Natural killer cell (primary cell): Measurements from ENCODE around the gene RBKS. TPM values are rescaled to one million over a fixed set of nuclear protein-coding genes. Genes with fewer than 3 reads are reported as not detected.

ENCODE experiments used
- ATAC-seq, 3 donors: fragments of 150-1000 bp in 2 of 3; fragments of 200-7000 bp in 1 of 3; cut with Tn5 transposase; 1 replicate in 1 of 3; 2 replicates in 2 of 3; pipeline ENCODE4 v1.10.0; 2021; ENCODE audit warnings: mild to moderate bottlenecking in 2 of 3, moderate library complexity in 2 of 3
- DNase-seq, 2 donors: peaks; one replicate each; pipeline versions ENCODE4 v3.0.0 to v3.0.0-alpha.2; 2013 to 2021; ENCODE audit warnings: mixed read lengths in 1 of 2
- H3K27ac ChIP-seq: one replicate; pipeline ENCODE4 v1.5.1; 2013; ENCODE audit warnings: mild to moderate bottlenecking, low read length
- H3K27me3 ChIP-seq: one replicate; pipeline ENCODE4 v1.6.1; 2013; ENCODE audit warnings: low read length; ENCODE audit not compliant: control insufficient read depth, insufficient read depth
- H3K36me3 ChIP-seq: one replicate; pipeline ENCODE4 v1.6.1; 2013; ENCODE audit warnings: low read length; ENCODE audit not compliant: control insufficient read depth, insufficient read depth
- H3K4me1 ChIP-seq: one replicate; pipeline ENCODE4 v1.6.1; 2013; ENCODE audit warnings: low read length; ENCODE audit not compliant: control insufficient read depth, insufficient read depth
- H3K4me3 ChIP-seq: one replicate; pipeline ENCODE4 v1.5.1; 2013; ENCODE audit warnings: low read length
- H3K9me3 ChIP-seq: one replicate; pipeline ENCODE4 v1.6.1; 2013; ENCODE audit warnings: low read length; ENCODE audit not compliant: control insufficient read depth, insufficient read depth
- H3K27ac Mint-ChIP-seq, 2 donors: one replicate each; pipeline ENCODE4 v1.8.0; 2022; ENCODE audit warnings: mild to moderate bottlenecking in 2 of 2, mixed read lengths in 2 of 2, moderate library complexity in 1 of 2
- H3K27me3 Mint-ChIP-seq, 2 donors: one replicate each; pipeline ENCODE4 v1.8.0; 2022; ENCODE audit warnings: low read depth in 2 of 2, mixed read lengths in 2 of 2
- H3K36me3 Mint-ChIP-seq: one replicate; pipeline ENCODE4 v1.8.0; 2022; ENCODE audit warnings: mixed read lengths
- H3K4me1 Mint-ChIP-seq, 2 donors: one replicate each; pipeline ENCODE4 v1.8.0; 2022; ENCODE audit warnings: mixed read lengths in 2 of 2
- H3K4me3 Mint-ChIP-seq: one replicate; pipeline ENCODE4 v1.8.0; 2022; ENCODE audit warnings: mild to moderate bottlenecking, moderate library complexity, mixed read lengths
- H3K9me3 Mint-ChIP-seq, 2 donors: one replicate each; pipeline ENCODE4 v1.8.0; 2022; ENCODE audit warnings: mixed read lengths in 2 of 2
- WGBS: methylation state at CpG from one replicate; pipeline ENCODE4 v1.1.7; 2013; ENCODE audit warnings: missing lambda C conversion rate; ENCODE audit not compliant: insufficient coverage; 5-methylcytosine and 5-hydroxymethylcytosine counted together
- intact Hi-C: fragments of 100-400 bp; cut with micrococcal nuclease; formaldehyde crosslinking; loops from one replicate; pipeline ENCODE4 v1.14.2; 2022
- total RNA-seq, 4 donors: library from RNA; stranded (reverse); fragments of 120-200 nt in 1 of 4; gene quantifications; one replicate each; pipeline versions ENCODE4 v1.2.3 to v1.2.4, GENCODE V29; 2013 to 2022
- TF ChIP-seq, protein P1 (sequence below): fragments of 200-600 bp; IDR thresholded peaks from one replicate; pipeline ENCODE4 v1.8.0; 2022; ENCODE audit warnings: antibody characterized with exemption

RBKS gene
- total RNA-seq, 3 donors from 2014 or later (not counting 1 experiment from before 2014, with no cell fraction given) = 11.5 to 20.9 (median 12.8) TPM

DNA sequence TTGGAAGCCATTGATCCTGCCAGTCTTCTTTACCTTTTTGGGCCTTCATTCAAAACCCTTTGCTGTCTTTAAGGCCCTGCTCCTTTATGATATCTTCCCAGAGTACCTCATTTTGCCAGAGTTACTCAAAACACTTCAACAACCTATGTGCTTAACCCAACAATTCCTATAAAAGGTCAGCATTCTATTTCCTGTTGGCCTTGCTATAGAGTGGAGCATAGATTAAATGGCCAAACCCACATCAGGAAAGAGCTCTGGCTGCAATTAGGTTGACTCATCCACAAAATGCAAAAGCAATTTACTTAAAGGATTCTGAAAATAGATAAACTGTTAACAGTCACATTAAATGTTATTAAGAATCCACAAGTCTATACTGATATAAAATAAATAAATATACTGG is 97.4 kb downstream of the RBKS start:
- Mint-ChIP-seq H3K4me1 (peaks cover 0 to 8% of the 10 kb centered on the region in 2 donors), H3K9me3 (no peaks in the 10 kb centered on the region), H3K27me3 (no peaks in the 10 kb centered on the region), H3K36me3 (no peaks in the 10 kb centered on the region), H3K4me3 (no peak overlapping the region), H3K27ac (no peak overlapping the region)
- TF ChIP-seq, protein P1, sequence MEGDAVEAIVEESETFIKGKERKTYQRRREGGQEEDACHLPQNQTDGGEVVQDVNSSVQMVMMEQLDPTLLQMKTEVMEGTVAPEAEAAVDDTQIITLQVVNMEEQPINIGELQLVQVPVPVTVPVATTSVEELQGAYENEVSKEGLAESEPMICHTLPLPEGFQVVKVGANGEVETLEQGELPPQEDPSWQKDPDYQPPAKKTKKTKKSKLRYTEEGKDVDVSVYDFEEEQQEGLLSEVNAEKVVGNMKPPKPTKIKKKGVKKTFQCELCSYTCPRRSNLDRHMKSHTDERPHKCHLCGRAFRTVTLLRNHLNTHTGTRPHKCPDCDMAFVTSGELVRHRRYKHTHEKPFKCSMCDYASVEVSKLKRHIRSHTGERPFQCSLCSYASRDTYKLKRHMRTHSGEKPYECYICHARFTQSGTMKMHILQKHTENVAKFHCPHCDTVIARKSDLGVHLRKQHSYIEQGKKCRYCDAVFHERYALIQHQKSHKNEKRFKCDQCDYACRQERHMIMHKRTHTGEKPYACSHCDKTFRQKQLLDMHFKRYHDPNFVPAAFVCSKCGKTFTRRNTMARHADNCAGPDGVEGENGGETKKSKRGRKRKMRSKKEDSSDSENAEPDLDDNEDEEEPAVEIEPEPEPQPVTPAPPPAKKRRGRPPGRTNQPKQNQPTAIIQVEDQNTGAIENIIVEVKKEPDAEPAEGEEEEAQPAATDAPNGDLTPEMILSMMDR = no peak
- H3K4me1 ChIP-seq = no peaks in the 10 kb centered on the region
- H3K9me3 ChIP-seq = no peaks in the 10 kb centered on the region
- H3K36me3 ChIP-seq = no peaks in the 10 kb centered on the region
- intact Hi-C loops = no loop called here
- ATAC-seq (no peak), DNase-seq (no peak)
- no peak overlapping the region for H3K4me3 ChIP-seq
- H3K27ac ChIP-seq = no peak overlapping the region
- no peaks in the 10 kb centered on the region for H3K27me3 ChIP-seq

DNA sequence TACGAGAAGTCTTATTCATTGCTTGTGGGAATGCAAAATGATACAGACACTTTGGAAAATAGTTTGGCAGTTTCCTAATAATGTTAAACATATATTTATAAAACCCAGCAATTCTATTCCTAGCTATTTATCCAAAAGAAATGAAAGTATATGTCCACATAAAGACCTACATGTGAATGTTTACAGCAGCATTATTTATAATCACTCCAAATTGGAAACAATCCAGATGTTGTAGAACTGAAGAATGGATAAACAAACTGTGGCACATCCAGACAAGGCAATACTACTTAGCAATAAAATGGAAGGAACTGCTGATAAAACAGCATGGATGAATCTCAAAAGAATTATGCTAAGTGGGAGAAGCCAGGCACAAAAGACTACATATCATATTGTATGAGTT is 99.4 kb downstream of the RBKS start:
- no peaks in the 10 kb centered on the region for H3K9me3 ChIP-seq
- Mint-ChIP-seq H3K27ac (no peak overlapping the region), H3K4me1 (peaks cover 0 to 5% of the 10 kb centered on the region in 2 donors), H3K4me3 (no peak overlapping the region), H3K27me3 (no peaks in the 10 kb centered on the region), H3K9me3 (no peaks in the 10 kb centered on the region), H3K36me3 (no peaks in the 10 kb centered on the region)
- DNase-seq (no peak), ATAC-seq (no peak)
- intact Hi-C loops = no loop called here
- no peak overlapping the region for H3K4me3 ChIP-seq
- WGBS = 100% methylated on average over 1 of the region's 1 CpG
- H3K27ac ChIP-seq = no peak overlapping the region
- H3K27me3 ChIP-seq = no peaks in the 10 kb centered on the region
- H3K4me1 ChIP-seq = no peaks in the 10 kb centered on the region
- no peaks in the 10 kb centered on the region for H3K36me3 ChIP-seq
- TF ChIP-seq, protein P1 = no peak

DNA sequence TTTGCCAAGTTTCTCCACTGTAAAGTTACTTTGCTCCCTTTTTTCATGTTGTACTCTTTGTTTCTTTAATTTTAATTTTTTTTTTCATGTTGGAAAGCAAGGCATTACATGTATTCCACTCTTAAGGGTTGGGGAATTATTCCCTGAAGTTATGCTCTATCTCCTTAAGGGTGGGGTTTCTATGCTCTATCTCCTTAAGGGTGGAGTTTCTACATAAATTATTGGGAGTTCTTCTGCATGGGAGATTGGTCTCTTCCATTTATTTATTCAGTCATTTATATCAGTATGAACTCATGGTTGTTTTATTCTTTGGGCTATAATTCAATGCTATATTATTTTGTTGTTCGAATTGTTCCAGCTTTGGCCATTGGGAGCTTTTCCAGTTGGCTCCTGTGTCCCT is 107.5 kb downstream of the RBKS start:
- H3K4me3 ChIP-seq = no peak overlapping the region
- Mint-ChIP-seq H3K9me3 (no peaks in the 10 kb centered on the region), H3K27me3 (no peaks in the 10 kb centered on the region), H3K4me3 (no peak overlapping the region), H3K4me1 (peaks cover 8 to 20% of the 10 kb centered on the region in 2 donors), H3K36me3 (no peaks in the 10 kb centered on the region), H3K27ac (no peak overlapping the region)
- DNase-seq = no peak
- ATAC-seq = no peak
- intact Hi-C loops = no loop called here
- WGBS = 93% methylated on average over 1 of the region's 1 CpG
- no peaks in the 10 kb centered on the region for H3K4me1 ChIP-seq
- no peaks in the 10 kb centered on the region for H3K9me3 ChIP-seq
- peaks cover 14% of the 10 kb centered on the region for H3K36me3 ChIP-seq
- no peaks in the 10 kb centered on the region for H3K27me3 ChIP-seq
- TF ChIP-seq, protein P1 = no peak
- no peak overlapping the region for H3K27ac ChIP-seq

DNA sequence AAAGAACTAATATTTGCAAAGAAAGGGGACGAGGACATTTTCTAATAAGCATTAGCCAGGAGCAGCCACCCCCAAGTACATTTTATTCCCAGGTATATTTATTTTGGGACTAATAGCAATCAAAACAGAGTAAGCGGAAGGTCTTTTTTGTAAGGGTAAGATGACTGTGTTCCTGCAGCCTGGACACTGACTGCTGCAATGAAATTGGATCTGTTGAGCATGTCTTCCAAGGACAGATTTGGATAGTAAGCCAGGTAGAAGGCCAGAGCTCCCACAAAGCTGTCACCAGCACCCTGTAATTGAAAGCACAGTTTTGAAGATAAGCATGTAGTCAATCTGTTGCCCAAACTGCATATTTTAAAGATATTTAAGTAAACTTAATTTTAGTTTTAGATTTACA is 108.7 kb downstream of the RBKS start:
- intact Hi-C loops = no loop called here
- Histone ChIP-seq H3K9me3 (no peaks in the 10 kb centered on the region), H3K4me1 (no peaks in the 10 kb centered on the region), H3K27me3 (no peaks in the 10 kb centered on the region), H3K36me3 (peaks cover 14% of the 10 kb centered on the region), H3K4me3 (no peak overlapping the region), H3K27ac (no peak overlapping the region)
- no peak for ATAC-seq
- H3K4me3 Mint-ChIP-seq = no peak overlapping the region
- WGBS = 94% methylated on average over 2 of the region's 2 CpGs
- DNase-seq = no peak
- TF ChIP-seq, protein P1 = no peak
- peaks cover 10 to 20% of the 10 kb centered on the region in 2 donors for H3K4me1 Mint-ChIP-seq
- no peak overlapping the region for H3K27ac Mint-ChIP-seq
- H3K27me3 Mint-ChIP-seq = no peaks in the 10 kb centered on the region
- H3K36me3 Mint-ChIP-seq = no peaks in the 10 kb centered on the region
- H3K9me3 Mint-ChIP-seq = no peaks in the 10 kb centered on the region
